OCI-LY7 (cell line): ENCODE measurements around the gene RAPH1. TPM values are rescaled to one million over a fixed set of nuclear protein-coding genes. Genes with fewer than 3 reads are reported as not detected.

ENCODE experiments used
- BruUV-seq: library from RNA; stranded (reverse); fragments of 400-500 nt; replicated peaks from 2 replicates; lab custom pipeline; 2021; lab: Mats Ljungman, UMichigan
- CTCF ChIA-PET: fragments of 300-600 bp; sonication (Branson Sonifier 250); formaldehyde crosslinking; loops from one replicate; lab custom pipeline; 2022; ENCODE audit warnings: antibody characterized with exemption; ENCODE audit not compliant: unreplicated experiment; lab: Charles Lee
- POLR2A ChIA-PET: fragments of 300-600 bp; sonication (Branson Sonifier 250); formaldehyde crosslinking; loops from one replicate; lab custom pipeline; 2022; ENCODE audit warnings: antibody characterized with exemption; lab: Charles Lee
- DNase-seq: peaks from one replicate; pipeline ENCODE4 v3.0.0-alpha.2; 2015; ENCODE audit warnings: low spot score
- H2AFZ ChIP-seq: fragments of 200-600 bp; sonication (generic), shearing (Covaris generic); 2 replicates; pipeline ENCODE4 v1.6.1; 2014; ENCODE audit warnings: mild to moderate bottlenecking, antibody characterized with exemption, low read length, moderate library complexity
- H3K27ac ChIP-seq: fragments of 200-600 bp; sonication (generic); 2 replicates; pipeline ENCODE4 v1.5.1; 2014; ENCODE audit warnings: mixed run types, low read depth, mild to moderate bottlenecking, moderate library complexity, low read length, inconsistent platforms; ENCODE audit not compliant: poor library complexity, severe bottlenecking
- H3K36me3 ChIP-seq: fragments of 200-600 bp; sonication (generic); 2 replicates; pipeline ENCODE4 v1.6.1; 2014; ENCODE audit warnings: mild to moderate bottlenecking, antibody characterized with exemption, low read length, moderate library complexity, mixed read lengths; ENCODE audit not compliant: insufficient read depth
- H3K4me1 ChIP-seq: fragments of 200-600 bp; sonication (generic); 2 replicates; pipeline ENCODE4 v1.5.1; 2014; ENCODE audit warnings: mild to moderate bottlenecking, low read length; ENCODE audit not compliant: insufficient read depth, poor library complexity, severe bottlenecking
- H3K4me2 ChIP-seq: fragments of 200-600 bp; sonication (generic); 2 replicates; pipeline ENCODE4 v1.6.1; 2014; ENCODE audit warnings: mild to moderate bottlenecking, low read length
- H3K4me3 ChIP-seq: fragments of 200-600 bp; sonication (generic); 2 replicates; pipeline ENCODE4 v1.5.1; 2014; ENCODE audit warnings: mild to moderate bottlenecking, low read depth, low read length; ENCODE audit not compliant: poor library complexity, severe bottlenecking
- H3K79me2 ChIP-seq: fragments of 200-600 bp; sonication (generic); 2 replicates; pipeline ENCODE4 v1.6.1; 2016; ENCODE audit warnings: low read depth, mild to moderate bottlenecking, low read length, moderate library complexity, mixed read lengths; ENCODE audit not compliant: insufficient read depth
- H3K9me2 ChIP-seq: fragments of 200-600 bp; sonication (generic); 2 replicates; pipeline ENCODE4 v1.6.1; 2016; ENCODE audit warnings: mild to moderate bottlenecking, low read length, mixed read lengths; ENCODE audit not compliant: insufficient read depth
- H3K9me3 ChIP-seq: fragments of 200-600 bp; sonication (generic); 2 replicates; pipeline ENCODE4 v1.6.1; 2014; ENCODE audit warnings: mild to moderate bottlenecking, mixed run types, low read length, mixed read lengths
- H4K20me1 ChIP-seq: fragments of 200-600 bp; sonication (generic); 2 replicates; pipeline ENCODE4 v1.6.1; 2014; ENCODE audit warnings: mild to moderate bottlenecking, antibody characterized with exemption, low read length, moderate library complexity, mixed read lengths; ENCODE audit not compliant: insufficient read depth
- EZH2phosphoT487 ChIP-seq: fragments of 200-600 bp; sonication (generic); IDR thresholded peaks from 2 replicates; pipeline ENCODE4 v1.6.1; 2018; ENCODE audit warnings: low read depth, borderline replicate concordance, mild to moderate bottlenecking, mixed run types, antibody characterized with exemption, low read length, moderate library complexity, mixed read lengths
- intact Hi-C: fragments of 100-400 bp; cut with micrococcal nuclease; formaldehyde crosslinking; loops from one replicate; pipeline ENCODE4 v1.10.0; 2022; ENCODE audit not compliant: unreplicated experiment
- total RNA-seq, 2 experiments: library from RNA; depleted of rRNA in 1 of 2; stranded (reverse); fragments of >200 nt in 1 of 2; shearing (Covaris generic) in 1 of 2; gene quantifications; 2 replicates each; pipeline ENCODE4 v1.2.3, GENCODE V29; 2014 to 2022
- TF ChIP-seq, protein P1 (sequence below): fragments of 200-600 bp; sonication (generic); conservative IDR thresholded peaks from 2 replicates; pipeline ENCODE4 v1.5.1; 2014; ENCODE audit warnings: mild to moderate bottlenecking, antibody characterized with exemption, low read length, moderate library complexity, mixed read lengths

RAPH1 gene
- total RNA-seq, 2 experiments from 2014 or later = 4.0 to 21.5 TPM

DNA sequence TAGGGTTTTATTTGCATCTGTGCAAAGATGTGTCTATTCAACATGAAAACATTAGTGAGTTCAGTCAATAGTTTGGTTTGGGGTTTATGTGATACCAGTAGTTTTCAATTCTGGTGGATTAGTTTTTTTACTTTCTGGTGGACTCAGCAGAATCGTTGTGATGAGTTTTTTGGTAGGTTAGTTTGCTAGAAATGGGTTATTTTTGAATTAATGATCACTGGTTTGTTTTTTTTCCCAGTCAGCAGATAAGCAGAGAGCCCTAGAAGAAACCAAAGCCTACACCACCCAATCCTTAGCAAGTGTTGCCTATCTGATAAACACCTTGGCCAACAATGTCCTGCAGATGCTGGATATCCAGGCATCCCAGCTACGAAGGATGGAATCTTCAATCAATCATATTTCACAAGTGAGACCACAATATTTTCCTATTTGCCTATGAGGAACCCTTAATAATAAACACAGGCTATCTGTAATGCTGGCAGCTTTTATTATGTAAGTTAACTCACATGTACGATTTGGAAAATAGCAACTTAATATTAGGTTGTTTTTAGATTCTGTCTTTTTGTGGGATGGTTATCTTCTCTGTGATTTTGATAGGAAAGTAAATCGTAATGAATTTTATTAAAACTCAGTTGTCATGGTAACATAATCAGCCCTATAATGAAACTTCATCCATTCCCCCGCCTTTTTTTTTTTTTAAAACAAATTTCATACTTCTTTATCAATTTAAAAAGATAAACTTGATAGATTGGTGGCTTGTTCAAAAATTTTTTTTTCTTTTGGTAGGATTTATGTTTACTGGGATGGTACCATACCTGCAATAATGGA, 168.2 kb downstream of the RAPH1 start:
- Histone ChIP-seq H3K4me2 (no peak overlapping the region), H3K36me3 (peaks cover 30% of the 10 kb centered on the region), H3K9me3 (no peaks in the 10 kb centered on the region), H3K9me2 (no peaks in the 10 kb centered on the region), H2AFZ (no peak overlapping the region), H3K4me1 (no peaks in the 10 kb centered on the region), H4K20me1 (no peaks in the 10 kb centered on the region), H3K27ac (no peak overlapping the region), H3K4me3 (no peak overlapping the region), H3K79me2 (peaks cover 8% of the 10 kb centered on the region)
- no peak for TF ChIP-seq EZH2phosphoT487
- TF ChIP-seq, protein P1, sequence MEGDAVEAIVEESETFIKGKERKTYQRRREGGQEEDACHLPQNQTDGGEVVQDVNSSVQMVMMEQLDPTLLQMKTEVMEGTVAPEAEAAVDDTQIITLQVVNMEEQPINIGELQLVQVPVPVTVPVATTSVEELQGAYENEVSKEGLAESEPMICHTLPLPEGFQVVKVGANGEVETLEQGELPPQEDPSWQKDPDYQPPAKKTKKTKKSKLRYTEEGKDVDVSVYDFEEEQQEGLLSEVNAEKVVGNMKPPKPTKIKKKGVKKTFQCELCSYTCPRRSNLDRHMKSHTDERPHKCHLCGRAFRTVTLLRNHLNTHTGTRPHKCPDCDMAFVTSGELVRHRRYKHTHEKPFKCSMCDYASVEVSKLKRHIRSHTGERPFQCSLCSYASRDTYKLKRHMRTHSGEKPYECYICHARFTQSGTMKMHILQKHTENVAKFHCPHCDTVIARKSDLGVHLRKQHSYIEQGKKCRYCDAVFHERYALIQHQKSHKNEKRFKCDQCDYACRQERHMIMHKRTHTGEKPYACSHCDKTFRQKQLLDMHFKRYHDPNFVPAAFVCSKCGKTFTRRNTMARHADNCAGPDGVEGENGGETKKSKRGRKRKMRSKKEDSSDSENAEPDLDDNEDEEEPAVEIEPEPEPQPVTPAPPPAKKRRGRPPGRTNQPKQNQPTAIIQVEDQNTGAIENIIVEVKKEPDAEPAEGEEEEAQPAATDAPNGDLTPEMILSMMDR = no peak
- ChIA-PET CTCF (interaction anchor here (1.1 kb wide), 1 partner anchor 434 kb away, joined by 3 read pairs; no protein-coding TSS in a partner anchor), POLR2A (no interaction called here)
- no peak for DNase-seq
- no TSS peak for BruUV-seq
- intact Hi-C loops = loop anchor here (2.0 kb wide), 1 partner anchor 20 kb away; no protein-coding TSS in a partner anchor

GRCh38 chr2:203361922-203362321, 173.2 kb downstream of the RAPH1 start:
- no peak overlapping the region for H3K27ac ChIP-seq
- no peaks in the 10 kb centered on the region for H3K4me1 ChIP-seq
- no TSS peak for BruUV-seq
- CTCF ChIA-PET = no interaction called here
- H4K20me1 ChIP-seq = no peaks in the 10 kb centered on the region
- TF ChIP-seq, protein P1 = no peak
- TF ChIP-seq EZH2phosphoT487 = no peak
- H3K9me2 ChIP-seq = no peaks in the 10 kb centered on the region
- intact Hi-C loops = no loop called here
- peaks cover 3% of the 10 kb centered on the region; the same call in 1 of the 2 replicates for H3K79me2 ChIP-seq
- POLR2A ChIA-PET = no interaction called here
- no peak overlapping the region for H3K4me2 ChIP-seq
- no peak overlapping the region for H2AFZ ChIP-seq
- peaks cover 15% of the 10 kb centered on the region for H3K36me3 ChIP-seq
- H3K4me3 ChIP-seq = no peak overlapping the region
- no peak for DNase-seq
- peaks cover 9% of the 10 kb centered on the region for H3K9me3 ChIP-seq

- no peak overlapping the region for H3K4me3 ChIP-seq
- TF ChIP-seq EZH2phosphoT487 = no peak
- TF ChIP-seq, protein P1 = no peak
- H3K4me1 ChIP-seq = no peaks in the 10 kb centered on the region
- intact Hi-C loops = no loop called here
- peaks cover 11% of the 10 kb centered on the region; the same call in 1 of the 2 replicates for H3K36me3 ChIP-seq
- no peaks in the 10 kb centered on the region for H4K20me1 ChIP-seq
- H3K9me3 ChIP-seq = peaks cover 9% of the 10 kb centered on the region
- H3K79me2 ChIP-seq = peaks cover 3% of the 10 kb centered on the region; the same call in 1 of the 2 replicates
- no peak overlapping the region for H2AFZ ChIP-seq
- BruUV-seq = no TSS peak
- H3K9me2 ChIP-seq = no peaks in the 10 kb centered on the region
- ChIA-PET POLR2A (no interaction called here), CTCF (no interaction called here)
- no peak overlapping the region for H3K4me2 ChIP-seq
- DNase-seq = no peak
- no peak overlapping the region for H3K27ac ChIP-seq
Observed at GRCh38 chr2:203361495-203361894, 173.6 kb downstream of the RAPH1 start.
